ENCODE measurements around the gene S100A16. TPM values are rescaled to one million over a fixed set of nuclear protein-coding genes. Genes with fewer than 3 reads are reported as not detected.

Gene S100A16
- total and polyA plus RNA-seq, 8 donors: 8.9 to 361 (median 120) TPM

- no peak overlapping the region for H3K4me3 ChIP-seq
- no peak for DNase-seq
- no peak overlapping the region for H3K27ac ChIP-seq
- WGBS, 5 donors: 88 to 93% (median 89%) methylated on average over 7 of the region's 7 CpGs
- H3K27me3 ChIP-seq: no peaks in the 10 kb centered on the region
- H3K36me3 ChIP-seq: no peaks in the 10 kb centered on the region
- H3K9me3 ChIP-seq: no peaks in the 10 kb centered on the region
- H3K4me1 ChIP-seq: no peaks in the 10 kb centered on the region
- TF ChIP-seq EP300 (IDR thresholded peaks at IDR 0.05) (no peak), CTCF (IDR thresholded peaks at IDR 0.05) (no peak), POLR2AphosphoS5 (IDR thresholded peaks at IDR 0.05) (no peak), POLR2A (IDR thresholded peaks at IDR 0.05) (no peak)
- intact Hi-C loops (cut with DNase I; ENCODE audit: low total_unique reads): no loop called here
Measured at GRCh38 chr1:153599847-153600246, 13.1 kb downstream of the S100A16 start.

GRCh38 chr1:153598309-153599172 lies 14.4 kb downstream of the S100A16 start:
- intact Hi-C loops (cut with DNase I; ENCODE audit: low total_unique reads): no loop called here
- TF ChIP-seq CTCF (IDR thresholded peaks at IDR 0.05): no peak
- TF ChIP-seq EP300 (IDR thresholded peaks at IDR 0.05): no peak
- no peak for TF ChIP-seq POLR2AphosphoS5 (IDR thresholded peaks at IDR 0.05)
- no peak for TF ChIP-seq POLR2A (IDR thresholded peaks at IDR 0.05)
- Histone ChIP-seq H3K4me1 (peaks cover 0 to under 1% (median 0%) of the 10 kb centered on the region in 4 donors), H3K4me3 (no peak overlapping the region), H3K27me3 (no peaks in the 10 kb centered on the region), H3K9me3 (no peaks in the 10 kb centered on the region), H3K36me3 (no peaks in the 10 kb centered on the region), H3K27ac (peak overlapping the region in 2 of 5 donors; percentile 11 to 26)
- 74 to 86% (median 77%) methylated on average over 7 of the region's 7 CpGs for WGBS, 5 donors
- DNase-seq: peak in 1 of 2 donors; percentile 80

- Histone ChIP-seq H3K9me3 (no peaks in the 10 kb centered on the region), H3K27ac (no peak overlapping the region)
- 79 to 90% (median 88%) methylated on average over 6 of the region's 6 CpGs for WGBS, 5 donors
Measured at GRCh38 chr1:153597206-153597605, 15.7 kb downstream of the S100A16 start.

GRCh38 chr1:153592748-153593147 lies 20.2 kb downstream of the S100A16 start:
- H3K4me1 ChIP-seq: peaks cover 0 to 16% (median 5%) of the 10 kb centered on the region in 4 donors
- WGBS, 5 donors: 23 to 44% (median 28%) methylated on average over 4 of the region's 4 CpGs
- H3K27ac ChIP-seq: no peak overlapping the region
- intact Hi-C loops (cut with DNase I; ENCODE audit: low total_unique reads): no loop called here
- no peak overlapping the region for H3K4me3 ChIP-seq
- DNase-seq: peak in 1 of 2 donors; percentile 18
- TF ChIP-seq POLR2A (IDR thresholded peaks at IDR 0.05): no peak
- no peak for TF ChIP-seq EP300 (IDR thresholded peaks at IDR 0.05)
- no peak for TF ChIP-seq POLR2AphosphoS5 (IDR thresholded peaks at IDR 0.05)
- TF ChIP-seq CTCF (IDR thresholded peaks at IDR 0.05): no peak
- H3K27me3 ChIP-seq: no peaks in the 10 kb centered on the region
- no peaks in the 10 kb centered on the region for H3K9me3 ChIP-seq
- H3K36me3 ChIP-seq: no peaks in the 10 kb centered on the region

More at GRCh38 chr1:153597206-153597605, 15.7 kb downstream of the S100A16 start:
- intact Hi-C loops (cut with DNase I; ENCODE audit: low total_unique reads): no loop called here
- Histone ChIP-seq H3K36me3 (no peaks in the 10 kb centered on the region), H3K4me1 (peaks cover 0 to 12% (median 5%) of the 10 kb centered on the region in 4 donors), H3K4me3 (no peak overlapping the region), H3K27me3 (no peaks in the 10 kb centered on the region)
- no peak for DNase-seq
- TF ChIP-seq EP300 (IDR thresholded peaks at IDR 0.05) (no peak), POLR2AphosphoS5 (IDR thresholded peaks at IDR 0.05) (no peak), POLR2A (IDR thresholded peaks at IDR 0.05) (no peak), CTCF (IDR thresholded peaks at IDR 0.05) (no peak)

Measured in stomach (tissue), 9 donors.